ENCODE measurements around the gene FOXL3.
"Not testable (repeated sequence)": the region's sequence is repeated elsewhere in the genome, so short reads cannot be mapped to it uniquely, and the experiment has no call there.

The FOXL3 gene

DNA sequence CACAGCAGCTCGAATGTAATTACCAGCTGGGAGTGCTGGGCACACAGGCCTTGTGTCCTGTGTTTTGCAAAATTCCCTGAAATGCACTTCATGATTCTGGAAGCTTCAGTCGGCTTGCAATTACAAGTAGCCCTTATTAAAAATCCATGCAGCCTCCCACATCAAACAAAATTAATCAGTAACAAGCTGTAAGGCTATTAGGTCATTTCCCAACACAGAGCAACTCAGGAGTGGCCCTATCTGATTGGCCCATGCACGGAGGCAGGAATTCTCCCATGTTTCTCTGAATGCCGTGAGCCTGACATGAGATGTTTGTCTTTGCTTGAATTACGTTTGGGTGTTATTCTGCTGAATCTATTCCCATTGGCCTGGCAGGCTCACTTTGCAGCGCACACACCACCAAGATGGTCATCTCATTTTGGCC, 36.9 kb downstream of the FOXL3 start:
- DNase-seq, result no peak

- DNase-seq, result no peak
Observed at GRCh38 chr7:327233-327931, 37.4 kb downstream of the FOXL3 start.

DNA sequence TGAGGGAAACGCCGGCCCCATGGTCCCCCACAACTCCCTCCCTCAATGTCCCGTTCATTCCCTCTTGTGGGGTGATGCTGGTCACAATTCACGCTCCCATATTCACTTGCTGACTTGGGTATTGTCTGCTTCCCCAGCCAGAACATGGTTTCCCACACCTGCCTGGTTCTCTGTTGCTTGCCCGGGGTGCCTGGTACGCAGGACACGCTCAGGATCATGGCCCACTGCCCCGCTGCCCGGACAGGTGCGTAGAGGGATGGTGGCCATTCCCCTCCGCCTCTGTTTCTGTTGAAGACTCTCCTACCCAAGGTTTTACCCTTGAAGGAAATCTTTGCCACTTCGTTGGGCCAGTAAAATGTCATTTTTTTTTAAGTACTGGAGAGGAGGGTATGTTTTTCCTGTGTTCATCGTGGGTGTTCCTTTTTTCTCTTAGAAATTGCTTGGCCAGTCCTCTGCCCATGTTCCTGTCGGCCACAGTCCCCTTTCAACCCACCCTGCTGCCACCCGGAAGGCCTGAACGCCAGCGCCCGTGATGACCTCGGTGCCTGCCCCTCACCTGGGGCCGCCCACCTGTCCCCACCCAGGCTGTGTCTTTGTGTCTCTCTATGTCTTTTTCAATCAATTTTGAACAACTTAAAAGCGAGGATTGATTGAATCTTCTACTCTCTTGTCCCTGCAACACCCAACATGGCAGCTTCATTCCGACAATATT, 38.2 kb downstream of the FOXL3 start:
- no peak for DNase-seq

GRCh38 chr7:329691-330281, 39.8 kb downstream of the FOXL3 start:
- no peak for DNase-seq

GRCh38 chr7:330511-331230, 40.7 kb downstream of the FOXL3 start:
- no peak for DNase-seq

GRCh38 chr7:332020-332517, 42.1 kb downstream of the FOXL3 start:
- DNase-seq, result no peak

DNA sequence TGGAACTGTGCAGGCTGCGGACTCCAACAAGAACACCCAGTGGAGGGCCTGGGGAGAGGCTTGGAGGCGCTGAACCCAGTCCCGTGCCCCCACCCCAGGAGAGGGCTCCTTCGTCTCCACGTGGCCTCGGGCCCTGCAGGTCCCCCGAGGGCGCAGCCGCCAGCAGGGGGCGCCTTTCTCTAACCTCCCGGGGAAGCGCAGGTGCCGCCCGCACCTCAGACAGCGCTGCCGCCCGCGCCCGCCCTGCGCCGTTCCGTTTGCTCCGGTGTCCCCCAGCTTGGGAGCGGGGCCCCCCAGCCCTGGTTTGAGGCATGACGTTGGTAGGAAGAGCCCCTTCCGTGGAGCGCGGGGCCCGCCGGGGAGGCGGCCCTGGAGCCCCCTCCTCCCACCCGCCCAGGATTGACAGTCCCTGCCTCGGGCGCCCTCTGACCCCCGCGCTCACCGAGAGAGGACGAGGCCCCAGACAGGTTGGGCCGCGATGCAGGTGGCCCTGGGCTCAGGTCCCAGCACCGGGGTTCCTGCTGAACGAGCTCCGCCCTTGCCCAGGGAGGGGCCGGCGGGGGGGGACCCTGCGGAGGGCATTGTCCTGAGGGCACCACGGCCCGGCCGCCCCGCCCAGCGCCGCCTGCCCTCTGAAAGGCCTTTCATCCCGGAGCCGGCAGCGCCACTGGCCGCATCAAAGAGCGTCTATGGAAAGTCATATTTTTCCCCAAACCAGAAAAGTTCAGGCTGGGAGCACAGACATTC, 42.8 kb downstream of the FOXL3 start:
- peak; percentile 68 to 89 (median 82) for DNase-seq

- no peak for DNase-seq
Observed at GRCh38 chr7:333393-333764, 43.4 kb downstream of the FOXL3 start.

DNA sequence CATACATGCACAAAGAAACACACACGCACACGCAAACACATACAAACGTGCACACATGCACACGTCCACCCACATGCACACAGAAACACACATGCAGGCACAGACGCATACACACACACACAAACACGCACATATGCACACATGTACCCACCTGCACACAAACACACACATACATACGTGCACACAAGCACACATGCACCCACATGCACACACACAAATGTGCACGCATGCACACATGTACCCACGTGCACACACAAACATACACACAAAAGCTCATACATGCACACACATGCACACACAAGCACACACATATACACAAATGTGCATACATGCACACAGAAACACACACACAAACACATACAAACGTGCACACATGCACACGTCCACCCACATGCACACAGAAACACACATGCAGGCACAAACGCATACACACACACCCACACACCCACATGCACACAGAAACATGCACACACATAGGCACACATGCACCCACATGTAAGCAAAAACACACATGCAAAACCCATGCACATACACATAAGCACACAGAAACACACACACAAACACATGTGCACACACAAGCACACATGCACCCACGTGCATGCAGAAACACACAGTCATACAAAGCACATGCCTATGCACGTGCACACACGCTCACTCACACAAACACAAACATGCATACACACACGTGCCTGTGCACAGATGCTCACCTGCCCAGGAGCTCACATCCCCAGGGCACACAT, 44.8 kb downstream of the FOXL3 start:
- DNase-seq, result no peak

DNA sequence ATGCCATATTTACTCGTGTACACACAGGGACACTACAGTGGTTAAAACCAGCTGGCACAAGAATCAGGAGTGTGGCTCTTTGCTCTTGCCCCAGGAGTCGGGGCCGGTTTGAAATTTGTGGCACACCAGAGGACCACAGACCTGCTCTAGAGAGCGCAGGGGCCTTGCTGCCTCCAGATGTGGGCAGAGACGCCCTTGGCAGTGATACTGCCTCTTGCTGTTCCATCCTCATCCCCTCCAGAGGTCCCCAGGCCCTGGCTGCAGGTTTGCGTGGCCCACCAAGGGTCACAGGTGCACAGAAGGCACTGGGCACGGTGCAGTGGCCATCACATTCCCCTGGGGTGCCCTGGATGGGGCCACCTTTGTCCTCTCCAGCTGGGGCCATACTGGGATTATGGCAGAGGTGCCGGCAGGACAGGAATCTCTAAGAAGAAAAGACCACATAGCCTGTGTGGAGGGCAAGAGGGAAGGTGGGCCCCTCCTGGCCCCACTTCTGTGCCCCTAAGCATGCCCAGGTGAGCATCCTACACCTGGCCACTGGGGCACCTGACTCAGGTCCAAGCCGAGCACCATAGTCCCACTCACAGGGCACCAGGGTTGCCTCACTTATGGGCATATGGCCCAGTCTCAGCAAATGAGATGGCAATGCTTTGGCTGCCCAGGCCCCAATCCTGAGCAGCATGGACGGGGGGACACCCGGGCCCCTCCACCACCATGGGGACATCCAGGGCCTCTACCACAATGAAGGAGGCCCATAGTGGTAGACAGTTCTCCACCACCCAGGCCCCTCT, 45.6 kb downstream of the FOXL3 start:
- DNase-seq, result no peak

GRCh38 chr7:336149-336533, 46.2 kb downstream of the FOXL3 start:
- DNase-seq, result not testable (repeated sequence)

DNA sequence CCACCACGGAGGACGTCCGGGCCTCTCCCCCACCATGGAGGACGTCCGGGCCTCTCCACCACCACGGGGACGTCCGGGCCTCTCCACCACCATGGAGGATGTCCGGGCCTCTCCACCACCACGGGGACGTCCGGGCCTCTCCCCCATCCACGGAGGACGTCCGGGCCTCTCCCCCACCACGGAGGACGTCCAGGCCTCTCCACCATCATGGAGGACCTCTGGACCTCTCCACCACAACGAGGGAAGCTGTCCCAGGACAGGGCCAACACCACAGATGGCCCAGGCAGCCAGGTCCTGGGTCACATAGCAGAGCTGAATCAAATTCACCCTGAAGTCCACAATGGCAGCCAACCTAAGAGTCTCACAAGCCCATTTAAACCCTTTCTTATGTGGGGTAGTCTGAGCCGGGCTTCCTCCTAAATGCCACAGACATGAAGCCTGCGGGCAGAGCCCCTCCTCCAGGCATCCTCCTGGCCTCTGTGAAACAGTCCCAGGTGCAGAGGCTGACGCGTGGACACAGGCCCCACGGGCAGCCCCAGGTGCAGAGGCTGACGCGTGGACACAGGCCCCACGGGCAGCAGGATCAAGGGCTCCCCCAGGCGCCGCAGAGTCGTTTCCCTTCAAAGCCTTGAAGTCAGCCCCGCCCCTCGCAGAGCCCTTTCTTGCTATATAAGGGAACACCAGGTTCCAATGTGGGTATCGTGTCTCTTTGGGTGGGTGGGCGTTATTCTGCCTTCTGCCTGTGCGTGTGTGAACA, 47.0 kb downstream of the FOXL3 start:
- DNase-seq, result no peak

DNA sequence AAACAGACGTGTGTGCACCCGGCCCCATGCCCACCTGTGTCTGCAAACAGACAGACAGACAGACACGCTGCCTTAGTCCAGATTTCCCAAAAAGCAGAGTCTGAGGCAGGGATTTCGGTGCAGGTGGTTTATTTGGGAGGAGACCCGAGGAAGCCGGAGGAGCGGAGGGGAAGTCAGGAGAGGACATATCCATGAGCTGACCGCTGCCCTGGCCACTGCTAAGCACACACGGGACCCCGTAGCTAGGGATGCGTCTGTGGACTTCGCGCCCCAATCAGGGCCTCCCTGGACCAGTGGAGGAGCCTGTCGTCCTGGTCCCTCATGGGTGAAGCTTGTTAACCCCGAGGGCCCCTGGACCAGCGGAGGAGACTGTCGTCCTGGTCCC, 47.6 kb downstream of the FOXL3 start:
- DNase-seq, result no peak

DNA sequence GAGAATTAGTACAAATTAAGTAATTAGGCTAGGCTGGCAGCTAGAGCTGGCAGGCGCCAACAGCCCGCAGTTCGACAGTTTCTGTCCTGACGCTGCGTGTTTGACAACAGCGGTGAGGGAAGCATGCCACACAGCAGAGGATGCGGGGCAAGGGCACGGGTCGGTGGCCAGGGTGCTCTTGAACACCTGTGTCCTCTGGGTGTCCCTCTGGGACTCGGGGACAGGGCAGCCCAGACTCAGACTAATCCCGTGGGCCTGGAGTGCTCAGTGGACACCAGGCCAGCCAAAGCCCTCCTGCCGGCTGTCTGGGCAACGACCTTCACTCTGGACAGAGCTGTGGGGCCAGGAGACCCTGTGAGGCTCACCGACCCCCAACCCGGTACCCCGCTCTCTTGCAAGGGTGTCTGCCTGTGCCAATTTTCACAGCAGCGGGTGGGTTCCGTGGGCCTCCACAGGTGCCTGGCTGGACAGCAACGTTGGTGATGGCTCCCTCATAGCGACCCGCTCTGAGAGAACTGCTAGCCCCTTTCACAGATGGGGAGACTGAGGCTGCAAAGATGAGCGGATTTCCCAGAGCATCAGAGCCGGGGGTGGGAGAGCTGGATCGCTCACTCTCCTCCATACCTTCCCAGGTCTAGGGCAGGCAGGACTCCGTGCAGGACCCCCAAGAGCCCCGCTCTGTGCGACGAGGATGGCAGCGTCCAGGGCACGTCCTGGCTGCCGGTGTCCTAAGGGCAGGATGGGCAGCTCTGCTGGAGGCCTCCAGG, 48.5 kb downstream of the FOXL3 start:
- DNase-seq, result no peak

DNA sequence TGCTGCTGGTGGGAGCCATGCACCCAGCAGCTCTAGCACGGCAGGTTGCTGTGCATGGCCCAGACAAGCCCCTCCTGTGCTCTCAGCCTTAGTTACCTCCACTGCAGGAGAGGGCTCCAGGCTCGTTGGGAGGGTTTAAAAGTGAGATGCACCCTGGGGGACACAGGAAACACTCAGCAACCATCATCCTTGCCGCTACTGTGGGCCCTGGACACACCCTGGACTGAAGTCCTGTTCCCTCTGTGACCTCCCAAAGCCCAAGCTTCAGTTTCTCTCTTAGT, 49.0 kb downstream of the FOXL3 start:
- DNase-seq, result no peak

GRCh38 chr7:339696-340095, 49.7 kb downstream of the FOXL3 start:
- no peak for DNase-seq

GRCh38 chr7:340200-340937, 50.4 kb downstream of the FOXL3 start:
- no peak for DNase-seq

All from T-helper 2 cell (primary cell).